Measurements from ENCODE around the gene SLC38A5.

SLC38A5 gene

DNA sequence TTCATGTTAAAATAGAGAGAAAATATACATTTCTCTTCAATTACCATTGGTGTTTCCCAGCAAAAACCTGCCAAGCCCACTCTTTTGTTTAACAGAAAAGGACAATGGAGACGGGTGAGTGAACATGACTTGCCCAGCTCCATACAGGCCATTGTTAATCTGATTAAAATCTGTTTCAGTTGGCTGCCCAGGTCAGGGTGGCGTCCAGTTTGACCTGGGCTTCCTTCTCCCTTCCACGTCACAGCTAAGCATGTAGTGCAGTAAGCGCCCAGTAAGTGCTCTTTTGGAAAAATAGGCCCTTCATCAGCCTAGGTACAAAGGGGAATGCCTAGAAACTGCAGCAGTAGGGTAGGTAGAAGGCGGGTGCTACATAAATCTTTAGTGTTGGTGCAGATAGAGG, 37.2 kb upstream of the SLC38A5 start:
- TF ChIP-seq, protein P1, sequence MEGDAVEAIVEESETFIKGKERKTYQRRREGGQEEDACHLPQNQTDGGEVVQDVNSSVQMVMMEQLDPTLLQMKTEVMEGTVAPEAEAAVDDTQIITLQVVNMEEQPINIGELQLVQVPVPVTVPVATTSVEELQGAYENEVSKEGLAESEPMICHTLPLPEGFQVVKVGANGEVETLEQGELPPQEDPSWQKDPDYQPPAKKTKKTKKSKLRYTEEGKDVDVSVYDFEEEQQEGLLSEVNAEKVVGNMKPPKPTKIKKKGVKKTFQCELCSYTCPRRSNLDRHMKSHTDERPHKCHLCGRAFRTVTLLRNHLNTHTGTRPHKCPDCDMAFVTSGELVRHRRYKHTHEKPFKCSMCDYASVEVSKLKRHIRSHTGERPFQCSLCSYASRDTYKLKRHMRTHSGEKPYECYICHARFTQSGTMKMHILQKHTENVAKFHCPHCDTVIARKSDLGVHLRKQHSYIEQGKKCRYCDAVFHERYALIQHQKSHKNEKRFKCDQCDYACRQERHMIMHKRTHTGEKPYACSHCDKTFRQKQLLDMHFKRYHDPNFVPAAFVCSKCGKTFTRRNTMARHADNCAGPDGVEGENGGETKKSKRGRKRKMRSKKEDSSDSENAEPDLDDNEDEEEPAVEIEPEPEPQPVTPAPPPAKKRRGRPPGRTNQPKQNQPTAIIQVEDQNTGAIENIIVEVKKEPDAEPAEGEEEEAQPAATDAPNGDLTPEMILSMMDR (IDR thresholded peaks at IDR 0.05; ENCODE audit: insufficient read depth, low read depth, low read length, missing control alignments) = no peak
- no peak for DNase-seq (ENCODE audit: low read depth)
- H3K4me3 ChIP-seq (ENCODE audit: low read depth, low read length) = no peak overlapping the region

DNA sequence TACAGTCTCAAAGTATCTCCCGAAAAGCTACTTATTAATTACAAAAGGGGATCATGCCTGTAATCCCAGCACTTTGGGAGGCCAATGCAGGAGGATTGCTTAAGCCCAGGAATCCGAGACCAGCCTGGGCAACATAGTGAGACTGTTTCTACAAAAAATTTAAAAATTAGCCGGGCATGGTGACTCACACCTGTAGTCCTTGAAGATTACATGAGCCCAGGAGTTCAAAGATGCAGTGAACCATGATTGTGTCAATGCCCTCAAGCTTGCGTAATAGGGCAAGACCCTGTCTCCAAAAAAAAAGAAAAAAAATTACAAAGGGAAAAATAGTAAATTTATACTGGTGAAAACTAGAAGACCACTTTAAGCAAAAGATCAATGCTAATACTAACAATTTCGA, 35.4 kb upstream of the SLC38A5 start:
- TF ChIP-seq, protein P1 (IDR thresholded peaks at IDR 0.05; ENCODE audit: insufficient read depth, low read depth, low read length, missing control alignments) = no peak
- no peak overlapping the region for H3K4me3 ChIP-seq (ENCODE audit: low read depth, low read length)
- no peak for DNase-seq (ENCODE audit: low read depth)

DNA sequence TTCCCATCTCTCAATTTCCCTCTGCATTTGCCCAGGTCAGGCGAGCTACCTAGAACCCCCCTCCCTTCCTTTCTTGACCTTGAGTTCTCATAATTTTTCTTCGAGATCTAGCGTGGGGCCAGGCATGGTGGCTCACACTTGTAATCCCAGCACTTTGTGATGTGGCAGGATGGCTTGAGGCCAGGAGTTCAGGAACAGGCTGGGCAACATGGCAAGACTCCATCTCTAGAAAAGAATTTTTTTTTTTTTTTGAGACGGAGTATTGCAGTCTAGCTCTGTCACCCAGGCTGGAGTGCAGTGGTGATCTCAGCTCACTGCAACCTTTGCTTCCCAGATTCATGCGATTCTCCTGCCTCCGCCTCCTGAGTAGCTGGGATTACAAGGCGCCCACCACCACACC, 34.2 kb upstream of the SLC38A5 start:
- DNase-seq (ENCODE audit: low read depth) = no peak
- TF ChIP-seq, protein P1 (IDR thresholded peaks at IDR 0.05; ENCODE audit: insufficient read depth, low read depth, low read length, missing control alignments) = no peak
- no peak overlapping the region for H3K4me3 ChIP-seq (ENCODE audit: low read depth, low read length)

DNA sequence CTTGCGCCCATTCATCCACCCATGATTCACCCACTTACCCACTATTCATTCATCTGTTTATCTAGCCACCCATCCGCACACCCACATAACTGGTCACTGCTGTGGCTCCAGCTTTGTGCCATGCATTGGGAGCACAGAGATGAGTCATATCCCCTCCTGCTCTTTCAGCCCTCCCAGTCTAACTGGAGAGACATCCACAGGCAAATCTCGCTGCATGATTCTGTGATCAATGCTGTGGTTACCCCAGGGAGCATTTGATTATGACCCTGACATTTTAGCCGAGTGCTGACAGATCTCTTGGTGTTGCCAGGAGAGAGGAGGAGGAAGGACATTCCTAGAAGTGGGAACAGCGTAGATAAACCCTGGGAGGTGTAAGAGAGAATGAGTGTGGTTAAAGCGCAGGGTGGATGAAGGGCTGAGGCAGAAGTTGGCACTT, 28.3 kb upstream of the SLC38A5 start:
- TF ChIP-seq, protein P1 (IDR thresholded peaks at IDR 0.05; ENCODE audit: insufficient read depth, low read depth, low read length, missing control alignments) = no peak
- H3K4me3 ChIP-seq (ENCODE audit: low read depth, low read length) = no peak overlapping the region

DNA sequence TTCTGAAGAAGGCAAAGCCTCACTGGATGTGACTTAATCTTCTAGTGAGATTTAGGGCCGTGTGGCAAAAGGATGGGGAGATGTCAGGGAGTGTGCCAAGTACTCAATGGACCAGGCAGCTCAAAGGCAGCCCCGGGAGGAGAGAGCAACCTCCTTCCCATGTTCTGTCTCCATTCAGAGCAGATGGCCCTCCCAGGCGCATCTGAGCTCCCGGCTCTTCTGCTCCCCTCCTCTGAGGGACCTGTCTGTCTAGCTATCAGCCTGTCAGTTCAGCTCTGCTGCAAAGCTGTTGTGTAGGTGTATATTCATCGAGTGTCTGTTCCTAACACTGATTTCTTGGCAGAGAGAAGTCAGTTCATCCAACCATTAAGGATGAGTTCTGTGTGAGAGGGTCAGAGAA, 27.8 kb upstream of the SLC38A5 start:
- no peak overlapping the region for H3K4me3 ChIP-seq (ENCODE audit: low read depth, low read length)
- TF ChIP-seq, protein P1 (IDR thresholded peaks at IDR 0.05; ENCODE audit: insufficient read depth, low read depth, low read length, missing control alignments) = no peak
- no peak for DNase-seq (ENCODE audit: low read depth)

More for the DNA sequence above, 28.3 kb upstream of the SLC38A5 start:
- no peak for DNase-seq (ENCODE audit: low read depth)

DNA sequence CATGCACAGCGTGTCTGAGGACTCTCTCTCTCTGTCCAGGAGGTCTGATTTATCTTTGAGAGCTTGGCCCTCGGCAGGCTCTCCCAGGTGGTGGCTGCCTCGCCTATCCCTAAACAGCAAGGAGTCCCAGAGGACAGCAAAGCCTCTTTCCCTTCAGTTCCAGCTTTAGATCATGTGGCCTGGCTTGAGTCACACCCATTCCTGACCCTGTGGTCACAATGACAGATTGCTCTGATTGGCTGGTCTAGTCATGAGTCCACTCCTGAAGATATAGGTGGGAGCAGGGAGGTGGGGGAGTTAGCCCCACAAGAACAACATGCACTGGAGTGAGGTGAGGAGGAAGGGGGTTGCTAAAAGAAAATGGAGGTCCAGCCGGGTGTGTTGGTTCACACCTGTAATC, 26.6 kb upstream of the SLC38A5 start:
- TF ChIP-seq, protein P1 (IDR thresholded peaks at IDR 0.05; ENCODE audit: insufficient read depth, low read depth, low read length, missing control alignments) = no peak

DNA sequence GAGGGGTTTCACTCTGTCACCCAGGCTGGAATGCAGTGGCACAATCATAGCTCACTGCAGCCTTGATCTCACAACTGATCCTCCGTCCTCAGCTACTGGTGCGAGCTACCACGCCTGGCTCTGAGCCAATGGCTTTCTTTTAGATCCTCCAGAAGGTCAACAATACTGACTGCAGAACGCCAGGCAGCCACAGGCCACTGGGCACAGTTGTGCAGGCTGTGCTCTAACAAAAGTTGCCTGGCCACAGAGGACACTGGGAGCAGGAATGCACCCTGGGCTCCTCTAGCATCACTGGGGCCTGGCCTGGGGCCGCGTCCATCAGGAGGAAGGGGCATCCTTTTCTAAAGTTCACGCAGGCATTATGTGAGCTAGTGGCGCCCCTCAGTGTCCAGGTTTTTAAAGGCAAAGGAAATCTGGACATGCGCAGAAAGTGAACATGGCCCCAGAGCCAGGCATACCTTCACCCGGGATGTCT, 23.9 kb upstream of the SLC38A5 start:
- no peak overlapping the region for H3K4me3 ChIP-seq (ENCODE audit: low read depth, low read length)
- DNase-seq (ENCODE audit: low read depth) = no peak
- TF ChIP-seq, protein P1 (IDR thresholded peaks at IDR 0.05; ENCODE audit: insufficient read depth, low read depth, low read length, missing control alignments) = no peak

More for the DNA sequence above, 26.6 kb upstream of the SLC38A5 start:
- H3K4me3 ChIP-seq (ENCODE audit: low read depth, low read length) = no peak overlapping the region
- DNase-seq (ENCODE audit: low read depth) = no peak

Measured in GM12865 (cell line).